ENCODE results near the gene PSG6. TPM values are rescaled to one million over a fixed set of nuclear protein-coding genes. Genes with fewer than 3 reads are reported as not detected.
A peak's percentile ranks its signal among the peaks of the same experiment; 100 is the strongest.
"Not testable (repeated sequence)": the region's sequence is repeated elsewhere in the genome, so short reads cannot be mapped to it uniquely, and the experiment has no call there.

Gene PSG6
- total and polyA plus RNA-seq, 2 of the 4 experiments (the other 2 are of a cell fraction) = 0.18 TPM; not detected in 1

GRCh38 chr19:42874901-42875813 is 42.5 kb downstream of the PSG6 start:
- Histone ChIP-seq H3K56ac (ENCODE audit: extremely low read depth, insufficient read depth, low read length) (peak overlapping the region; percentile 97), H2BK20ac (ENCODE audit: low read depth, low read length) (peak overlapping the region; percentile 96), H4K5ac (ENCODE audit: low read depth, low read length) (peak overlapping the region; percentile 100), H3K4me1 (ENCODE audit: control insufficient read depth, insufficient read depth, low read length) (peaks cover 17% of the 10 kb centered on the region), H3K9me1 (ENCODE audit: insufficient read depth, low read length) (peaks cover 17% of the 10 kb centered on the region), H3K9ac (ENCODE audit: low read depth, low read length) (peak overlapping the region; percentile 55; the same call in 1 of the 2 replicates), H2AK5ac (ENCODE audit: low read depth, low read length) (peak overlapping the region; percentile 87), H2BK15ac (ENCODE audit: low read depth, low read length) (peak overlapping the region; percentile 93), H2BK120ac (ENCODE audit: low read depth, low read length) (peak overlapping the region; percentile 100), H2BK5ac (ENCODE audit: low read depth, low read length, poor library complexity, severe bottlenecking) (peak overlapping the region; percentile 100), H3K14ac (replicated peaks; ENCODE audit: low read depth, low read length) (peak overlapping the region; percentile 98), H4K91ac (ENCODE audit: insufficient read depth, low read depth, low read length) (peak overlapping the region; percentile 91), H3K4ac (ENCODE audit: low read depth, low read length) (peak overlapping the region; percentile 100), H3K18ac (ENCODE audit: low read depth, low read length) (peak overlapping the region; percentile 99; the same call in 1 of the 2 replicates), H3K27ac (ENCODE audit: insufficient read depth, low read length) (peak overlapping the region; percentile 98), H4K8ac (ENCODE audit: low read depth in 2 of 2, low read length in 2 of 2) (peak overlapping the region; percentile 73 to 100), H3K23ac (ENCODE audit: low read depth, low read length) (peak overlapping the region; percentile 100)
- H3K4me3 ChIP-seq (ENCODE audit: insufficient read depth, low read depth, low read length); CTCF ChIA-PET; in situ Hi-C loops (cut with MboI; ENCODE audit: low sequenced_read_pairs); H3K9me3 ChIP-seq (ENCODE audit: control insufficient read depth, insufficient read depth, low read length); H2AK9ac ChIP-seq (replicated peaks; ENCODE audit: low read depth, low read length, poor library complexity); dilution Hi-C loops (cut with HindIII; ENCODE audit: low sequenced_read_pairs, unreplicated experiment); H3K4me2 ChIP-seq (ENCODE audit: low read depth, low read length); H2AFZ ChIP-seq (replicated peaks; ENCODE audit: low read length, poor library complexity); ATAC-seq (ENCODE audit: low read depth); H3K79me1 ChIP-seq (ENCODE audit: low read depth in 1 of 2, low read length in 2 of 2); H3K36me3 ChIP-seq (ENCODE audit: control insufficient read depth, insufficient read depth, low read length); POLR2A ChIA-PET (ENCODE audit: unreplicated experiment); BruUV-seq (replicated peaks); H4K20me1 ChIP-seq (ENCODE audit: insufficient read depth, low read length); H3K27me3 ChIP-seq (ENCODE audit: control insufficient read depth, insufficient read depth, low read length): not testable (repeated sequence)
- peak; percentile 26; the same call in 1 of the 2 replicates for TF ChIP-seq USF2 (IDR thresholded peaks at IDR 0.05; ENCODE audit: low read depth, low read length)
- TF ChIP-seq FOS (IDR thresholded peaks at IDR 0.05; ENCODE audit: low read depth, low read length) = 0 out of 2 replicates have a peak, but pooled peaks have one; percentile 8
- DNase-seq = peak; percentile 88
- intact Hi-C loops (cut with micrococcal nuclease) = loop anchor here (1.0 kb wide), 1 partner anchor 24 kb away; no protein-coding TSS in a partner anchor
- no CpG with 5 or more reads among the region's 4 CpGs for WGBS, 2 experiments (ENCODE audit: extremely low coverage in 2 of 2, insufficient read length in 1 of 2)

- dilution Hi-C loops (cut with HindIII; ENCODE audit: low sequenced_read_pairs, unreplicated experiment) = not testable (repeated sequence)
- H3K9me1 ChIP-seq (ENCODE audit: insufficient read depth, low read length) = peaks cover 17% of the 10 kb centered on the region
Measured at GRCh38 chr19:42874136-42874535, 43.6 kb downstream of the PSG6 start.

More at GRCh38 chr19:42874136-42874535, 43.6 kb downstream of the PSG6 start:
- H3K9ac ChIP-seq (ENCODE audit: low read depth, low read length); in situ Hi-C loops (cut with MboI; ENCODE audit: low sequenced_read_pairs); ATAC-seq (ENCODE audit: low read depth); DNase-seq; H3K4me3 ChIP-seq (ENCODE audit: insufficient read depth, low read depth, low read length); H4K20me1 ChIP-seq (ENCODE audit: insufficient read depth, low read length); H2AFZ ChIP-seq (replicated peaks; ENCODE audit: low read length, poor library complexity); H3K4me2 ChIP-seq (ENCODE audit: low read depth, low read length); intact Hi-C loops (cut with micrococcal nuclease); BruUV-seq (replicated peaks); H3K9me3 ChIP-seq (ENCODE audit: control insufficient read depth, insufficient read depth, low read length); H4K5ac ChIP-seq (ENCODE audit: low read depth, low read length); POLR2A ChIA-PET (ENCODE audit: unreplicated experiment); H3K27me3 ChIP-seq (ENCODE audit: control insufficient read depth, insufficient read depth, low read length); H3K79me1 ChIP-seq (ENCODE audit: low read depth in 1 of 2, low read length in 2 of 2); H3K36me3 ChIP-seq (ENCODE audit: control insufficient read depth, insufficient read depth, low read length); H2AK9ac ChIP-seq (replicated peaks; ENCODE audit: low read depth, low read length, poor library complexity): not testable (repeated sequence)
- Histone ChIP-seq H3K56ac (ENCODE audit: extremely low read depth, insufficient read depth, low read length) (0 out of 2 replicates have a peak overlapping the region, but pooled peaks have one; percentile 65), H4K8ac (ENCODE audit: low read depth in 2 of 2, low read length in 2 of 2) (peak overlapping the region; percentile 91 to 100), H3K4me1 (ENCODE audit: control insufficient read depth, insufficient read depth, low read length) (peaks cover 17% of the 10 kb centered on the region), H3K14ac (replicated peaks; ENCODE audit: low read depth, low read length) (peak overlapping the region; percentile 98), H3K4ac (ENCODE audit: low read depth, low read length) (peak overlapping the region; percentile 93), H2AK5ac (ENCODE audit: low read depth, low read length) (peak overlapping the region; percentile 94), H3K18ac (ENCODE audit: low read depth, low read length) (peak overlapping the region; percentile 90; the same call in 1 of the 2 replicates), H4K91ac (ENCODE audit: insufficient read depth, low read depth, low read length) (peak overlapping the region; percentile 82; the same call in 1 of the 2 replicates), H3K23ac (ENCODE audit: low read depth, low read length) (peak overlapping the region; percentile 78), H2BK5ac (ENCODE audit: low read depth, low read length, poor library complexity, severe bottlenecking) (peak overlapping the region; percentile 100), H2BK15ac (ENCODE audit: low read depth, low read length) (peak overlapping the region; percentile 93; the same call in 2 of the 3 replicates), H3K27ac (ENCODE audit: insufficient read depth, low read length) (peak overlapping the region; percentile 84; the same call in 1 of the 2 replicates), H2BK20ac (ENCODE audit: low read depth, low read length) (peak overlapping the region; percentile 99; the same call in 1 of the 2 replicates), H2BK120ac (ENCODE audit: low read depth, low read length) (peak overlapping the region; percentile 94)
- CTCF ChIA-PET = interaction anchor here (0.6 kb wide), 1 partner anchor 49 kb away, joined by 3 read pairs; no protein-coding TSS in a partner anchor
- WGBS, 2 experiments (ENCODE audit: extremely low coverage in 2 of 2, insufficient read length in 1 of 2) = no CpG with 5 or more reads among the region's 3 CpGs

All from IMR-90 (cell line).